Smooth muscle cell (in vitro differentiated cells): ENCODE data around the gene FAM117A. TPM values are rescaled to one million over a fixed set of nuclear protein-coding genes. Genes with fewer than 3 reads are reported as not detected.

Source experiments
- DNase-seq: peaks from one replicate; lab custom pipeline; 2025; ENCODE audit not compliant: unreplicated experiment; lab: John Stamatoyannopoulos, UW
- H2AFZ ChIP-seq: fragments of 200-600 bp; sonication (generic); 2 replicates; pipeline ENCODE4 v1.6.0; 2016; ENCODE audit warnings: antibody characterized with exemption, low read depth, mild to moderate bottlenecking
- H3F3A ChIP-seq: fragments of 200-600 bp; sonication (generic); 2 replicates; pipeline ENCODE4 v1.6.0; 2017; ENCODE audit warnings: antibody characterized with exemption, low read depth
- H3K27ac ChIP-seq: fragments of 200-600 bp; sonication (generic); 2 replicates; pipeline ENCODE4 v1.5.1; 2016; ENCODE audit warnings: low read depth, mild to moderate bottlenecking
- H3K27me3 ChIP-seq: fragments of 200-600 bp; sonication (generic); 2 replicates; pipeline ENCODE4 v1.6.1; 2016; ENCODE audit warnings: low read depth, mild to moderate bottlenecking
- H3K36me3 ChIP-seq: fragments of 200-600 bp; sonication (generic); 2 replicates; pipeline ENCODE4 v1.5.1; 2016; ENCODE audit warnings: low read depth
- H3K4me1 ChIP-seq: fragments of 200-600 bp; sonication (generic); 2 replicates; pipeline ENCODE4 v1.5.1; 2016; ENCODE audit warnings: low read depth
- H3K4me2 ChIP-seq: fragments of 200-600 bp; sonication (generic); 2 replicates; pipeline ENCODE4 v1.6.0; 2016; ENCODE audit warnings: mild to moderate bottlenecking
- H3K4me3 ChIP-seq: fragments of 200-600 bp; sonication (generic); 2 replicates; pipeline ENCODE4 v1.5.1; 2016; ENCODE audit warnings: mild to moderate bottlenecking
- H3K79me2 ChIP-seq: fragments of 200-600 bp; sonication (generic); 2 replicates; pipeline ENCODE4 v1.6.0; 2016; ENCODE audit warnings: low read depth, mild to moderate bottlenecking
- H3K9ac ChIP-seq: fragments of 200-600 bp; sonication (generic); 2 replicates; pipeline ENCODE4 v1.6.0; 2016; ENCODE audit warnings: low read depth
- H3K9me3 ChIP-seq: fragments of 200-600 bp; sonication (generic); replicated peaks from 2 replicates; pipeline ENCODE4 v1.5.1; 2016; ENCODE audit warnings: low read depth
- H4K20me1 ChIP-seq: fragments of 200-600 bp; sonication (generic); 2 replicates; pipeline ENCODE4 v1.6.0; 2016; ENCODE audit warnings: low read depth
- CTCF ChIP-seq: fragments of 200-600 bp; sonication (generic); IDR thresholded peaks from 2 replicates; pipeline ENCODE4 v1.5.1; 2017; ENCODE audit warnings: borderline replicate concordance, mild to moderate bottlenecking, antibody characterized with exemption; ENCODE audit not compliant: insufficient read depth, poor library complexity, severe bottlenecking
- WGBS: methylation state at CpG from one replicate; pipeline ENCODE4 v1.1.7; 2016; ENCODE audit warnings: low lambda C conversion rate; 5-methylcytosine and 5-hydroxymethylcytosine counted together
- polyA plus RNA-seq: library from polyadenylated mRNA; unstranded; fragments of >200 nt; fragmentation: Nextera tagmentation; extraction: Ambion mirVana; gene quantifications from 2 replicates; pipeline ENCODE4 v1.2.1, GENCODE V29; 2016
- total RNA-seq: library from RNA; depleted of rRNA; stranded (reverse); fragments of >200 nt; gene quantifications from 2 replicates; pipeline ENCODE4 v1.2.3, GENCODE V29; 2014

FAM117A gene
- total and polyA plus RNA-seq, 2 experiments from 2014 or later = 4.9 to 6.3 TPM

- Histone ChIP-seq H3F3A (no peaks in the 10 kb centered on the region), H3K4me2 (no peak overlapping the region), H3K9ac (no peak overlapping the region), H3K27ac (no peak overlapping the region), H3K9me3 (no peaks in the 10 kb centered on the region), H2AFZ (no peak overlapping the region), H3K4me1 (peaks cover 9% of the 10 kb centered on the region), H3K27me3 (no peaks in the 10 kb centered on the region), H3K36me3 (no peaks in the 10 kb centered on the region), H3K79me2 (no peaks in the 10 kb centered on the region), H3K4me3 (no peak overlapping the region), H4K20me1 (no peaks in the 10 kb centered on the region)
- DNase-seq = no peak
- no peak for TF ChIP-seq CTCF
- WGBS = 82% methylated on average over 2 of the region's 2 CpGs
Measured at GRCh38 chr17:49779156-49779738, 15.3 kb upstream of the FAM117A start.

GRCh38 chr17:49777563-49777962 lies 13.6 kb upstream of the FAM117A start:
- H3K27me3 ChIP-seq = no peaks in the 10 kb centered on the region
- no peak overlapping the region for H3K9ac ChIP-seq
- H3K27ac ChIP-seq = no peak overlapping the region
- H3K4me2 ChIP-seq = no peak overlapping the region
- WGBS = 73% methylated on average over 2 of the region's 2 CpGs
- no peaks in the 10 kb centered on the region for H3K9me3 ChIP-seq
- no peaks in the 10 kb centered on the region for H3K79me2 ChIP-seq
- no peaks in the 10 kb centered on the region for H4K20me1 ChIP-seq
- no peaks in the 10 kb centered on the region for H3F3A ChIP-seq
- no peak overlapping the region for H3K4me3 ChIP-seq
- no peak overlapping the region for H2AFZ ChIP-seq
- no peak for TF ChIP-seq CTCF
- H3K4me1 ChIP-seq = peaks cover 9% of the 10 kb centered on the region
- no peak for DNase-seq
- no peaks in the 10 kb centered on the region for H3K36me3 ChIP-seq

GRCh38 chr17:49776551-49777300 lies 12.8 kb upstream of the FAM117A start:
- Histone ChIP-seq H3K36me3 (no peaks in the 10 kb centered on the region), H3K4me1 (peaks cover 9% of the 10 kb centered on the region), H4K20me1 (no peaks in the 10 kb centered on the region), H3K9me3 (no peaks in the 10 kb centered on the region), H3F3A (no peaks in the 10 kb centered on the region), H3K79me2 (no peaks in the 10 kb centered on the region), H3K4me2 (no peak overlapping the region), H3K4me3 (no peak overlapping the region), H3K27ac (no peak overlapping the region), H2AFZ (no peak overlapping the region), H3K9ac (no peak overlapping the region), H3K27me3 (no peaks in the 10 kb centered on the region)
- DNase-seq = no peak
- 91% methylated on average over 8 of the region's 8 CpGs for WGBS
- TF ChIP-seq CTCF = no peak
